Esophagus muscularis mucosa (tissue), 4 donors: ENCODE data around the gene XYLT1.

ENCODE experiments used
- EP300 ChIP-seq: sonication (generic); formaldehyde crosslinking; IDR thresholded peaks from one replicate; pipeline ENCODE4 v1.6.1; 2017; ENCODE audit warnings: antibody characterized with exemption
- POLR2A ChIP-seq: fragments of 450-650 bp; IDR thresholded peaks from one replicate; pipeline ENCODE4 v1.6.1; 2017; ENCODE audit warnings: antibody characterized with exemption, moderate library complexity, mild to moderate bottlenecking, low read depth
- TF ChIP-seq, protein P1 (sequence below), 3 experiments: fragments of 200-600 bp in 2 of 3; fragments of 450-650 bp in 1 of 3; sonication (generic) in 2 of 3; IDR thresholded peaks; one replicate each; pipeline ENCODE4 v1.5.1; 2017 to 2019; ENCODE audit warnings: antibody characterized with exemption in 3 of 3, mild to moderate bottlenecking in 2 of 3, moderate library complexity in 1 of 3

DNA sequence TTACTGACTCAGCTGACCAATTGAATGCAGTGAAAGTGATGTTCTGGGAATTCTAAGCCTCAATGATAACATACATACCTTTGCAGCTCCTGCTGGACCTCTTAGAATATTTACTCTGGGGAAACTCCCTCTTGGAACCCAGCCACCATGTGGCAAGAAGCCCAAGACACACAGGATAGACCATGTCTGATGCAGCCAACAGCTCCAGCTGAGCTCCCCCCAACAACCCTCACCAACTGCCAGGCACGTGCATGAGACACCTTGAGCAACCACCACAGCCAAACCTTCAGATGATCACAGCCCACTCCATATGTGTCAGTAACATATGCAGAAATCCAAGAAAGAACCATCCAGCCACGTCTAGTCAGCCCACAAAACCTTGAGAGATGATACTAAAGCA is 53.0 kb downstream of the XYLT1 start:
- TF ChIP-seq POLR2A: no peak
- TF ChIP-seq, protein P1, sequence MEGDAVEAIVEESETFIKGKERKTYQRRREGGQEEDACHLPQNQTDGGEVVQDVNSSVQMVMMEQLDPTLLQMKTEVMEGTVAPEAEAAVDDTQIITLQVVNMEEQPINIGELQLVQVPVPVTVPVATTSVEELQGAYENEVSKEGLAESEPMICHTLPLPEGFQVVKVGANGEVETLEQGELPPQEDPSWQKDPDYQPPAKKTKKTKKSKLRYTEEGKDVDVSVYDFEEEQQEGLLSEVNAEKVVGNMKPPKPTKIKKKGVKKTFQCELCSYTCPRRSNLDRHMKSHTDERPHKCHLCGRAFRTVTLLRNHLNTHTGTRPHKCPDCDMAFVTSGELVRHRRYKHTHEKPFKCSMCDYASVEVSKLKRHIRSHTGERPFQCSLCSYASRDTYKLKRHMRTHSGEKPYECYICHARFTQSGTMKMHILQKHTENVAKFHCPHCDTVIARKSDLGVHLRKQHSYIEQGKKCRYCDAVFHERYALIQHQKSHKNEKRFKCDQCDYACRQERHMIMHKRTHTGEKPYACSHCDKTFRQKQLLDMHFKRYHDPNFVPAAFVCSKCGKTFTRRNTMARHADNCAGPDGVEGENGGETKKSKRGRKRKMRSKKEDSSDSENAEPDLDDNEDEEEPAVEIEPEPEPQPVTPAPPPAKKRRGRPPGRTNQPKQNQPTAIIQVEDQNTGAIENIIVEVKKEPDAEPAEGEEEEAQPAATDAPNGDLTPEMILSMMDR (IDR thresholded peaks at IDR 0.05): no peak
- no peak for TF ChIP-seq EP300
